HCT116 (cell line): ENCODE results near the gene PSMB5. TPM values are rescaled to one million over a fixed set of nuclear protein-coding genes. Genes with fewer than 3 reads are reported as not detected.

ENCODE experiments used
- ATAC-seq: fragments of 200-7000 bp; cut with Tn5 transposase; 2 replicates; pipeline ENCODE4 v1.9.1; 2020; ENCODE audit warnings: mild to moderate bottlenecking, moderate library complexity
- BruUV-seq: library from RNA; stranded (reverse); fragments of 400-500 nt; replicated peaks from 2 replicates; lab custom pipeline; 2021; lab: Mats Ljungman, UMichigan
- CTCF ChIA-PET: fragments of 300-600 bp; sonication (Branson Sonifier 250); formaldehyde crosslinking; loops from one replicate; lab custom pipeline; 2021; ENCODE audit warnings: antibody characterized with exemption; lab: Charles Lee
- POLR2A ChIA-PET: fragments of 300-600, 350-600 bp; sonication (Branson Sonifier 250); formaldehyde crosslinking; loops from one replicate; lab custom pipeline; 2021; ENCODE audit warnings: antibody characterized with exemption; lab: Charles Lee
- RAD21 ChIA-PET, 2 experiments: fragments of 300-600 bp; sonication (Branson Sonifier 250); formaldehyde crosslinking; loops; one replicate each; lab custom pipeline; 2023; ENCODE audit warnings: low total read pairs in 2 of 2; ENCODE audit not compliant: uncharacterized antibody in 2 of 2, unreplicated experiment in 2 of 2, low non-redundant PET in 1 of 2; lab: Charles Lee
- DNase-seq: peaks from one replicate; pipeline ENCODE4 v3.0.0-alpha.2; 2010; ENCODE audit warnings: low read depth, low spot score
- H2AFZ ChIP-seq: fragments of 200-600 bp; shearing (Covaris generic), sonication (generic); 2 replicates; pipeline ENCODE4 v1.6.1; 2017; ENCODE audit warnings: low read depth, mixed run types, mixed read lengths, antibody characterized with exemption, low read length; ENCODE audit not compliant: poor library complexity, severe bottlenecking
- H3K27ac ChIP-seq: 2 replicates; pipeline ENCODE4 v1.5.1; 2012; ENCODE audit warnings: low read depth, low read length
- H3K27me3 ChIP-seq: fragments of 200-600 bp; sonication (generic); 2 replicates; pipeline ENCODE4 v1.6.1; 2016; ENCODE audit warnings: mixed run types, low read length, mixed read lengths; ENCODE audit not compliant: insufficient read depth
- H3K36me3 ChIP-seq, 2 experiments: fragments of 200-500 bp in 1 of 2; fragments of 200-600 bp in 1 of 2; sonication (Bioruptor generic) in 1 of 2; sonication (generic) in 1 of 2; 2 replicates each; pipeline versions ENCODE4 v1.5.1 to v1.6.1; 2014 to 2016; ENCODE audit warnings: low read length in 2 of 2, inconsistent platforms in 1 of 2, mixed read lengths in 1 of 2, mixed run types in 1 of 2; ENCODE audit not compliant: insufficient read depth in 2 of 2, control insufficient read depth in 1 of 2
- H3K4me1 ChIP-seq, 2 experiments: fragments of 200-600 bp in 1 of 2; sonication (generic) in 1 of 2; 2 replicates each; pipeline versions ENCODE4 v1.5.1 to v1.6.1; 2012 to 2017; ENCODE audit warnings: low read length in 2 of 2, inconsistent platforms in 1 of 2, mild to moderate bottlenecking in 1 of 2, mixed read lengths in 1 of 2, mixed run types in 1 of 2, moderate library complexity in 1 of 2; ENCODE audit not compliant: insufficient read depth in 2 of 2, control insufficient read depth in 1 of 2
- H3K4me2 ChIP-seq: fragments of 200-600 bp; sonication (generic); 2 replicates; pipeline ENCODE4 v1.6.1; 2017; ENCODE audit warnings: mixed run types, low read length, mixed read lengths
- H3K4me3 ChIP-seq, 2 experiments: fragments of 200-600 bp in 1 of 2; sonication (generic) in 1 of 2; replicated peaks in 1 of 2; 2 replicates each; pipeline ENCODE4 v1.5.1; 2011 to 2016; ENCODE audit warnings: low read length in 2 of 2, control low read depth in 1 of 2, low read depth in 1 of 2, mild to moderate bottlenecking in 1 of 2, mixed read lengths in 1 of 2, mixed run types in 1 of 2
- H3K79me2 ChIP-seq: fragments of 200-600 bp; sonication (generic); 2 replicates; pipeline ENCODE4 v1.6.1; 2017; ENCODE audit warnings: mild to moderate bottlenecking, mixed run types, low read length, moderate library complexity, mixed read lengths; ENCODE audit not compliant: insufficient read depth
- H3K9ac ChIP-seq: fragments of 200-600 bp; sonication (generic); 2 replicates; pipeline ENCODE4 v1.6.1; 2016; ENCODE audit warnings: low read length, mixed read lengths
- H3K9me2 ChIP-seq: fragments of 200-600 bp; sonication (generic), shearing (Covaris generic); 2 replicates; pipeline ENCODE4 v1.6.1; 2017; ENCODE audit warnings: mixed run types, mild to moderate bottlenecking, moderate library complexity; ENCODE audit not compliant: insufficient read depth
- H3K9me3 ChIP-seq, 2 experiments: fragments of 200-500 bp in 1 of 2; fragments of 200-600 bp in 1 of 2; sonication (Bioruptor generic) in 1 of 2; sonication (generic) in 1 of 2; 2 replicates each; pipeline ENCODE4 v1.6.1; 2014 to 2017; ENCODE audit warnings: low read length in 2 of 2, mixed read lengths in 2 of 2, inconsistent platforms in 1 of 2, low read depth in 1 of 2, mild to moderate bottlenecking in 1 of 2, mixed run types in 1 of 2, moderate library complexity in 1 of 2; ENCODE audit not compliant: control insufficient read depth in 1 of 2, insufficient read depth in 1 of 2
- H4K20me1 ChIP-seq: fragments of 200-600 bp; sonication (generic), shearing (Covaris generic); 2 replicates; pipeline ENCODE4 v1.6.1; 2017; ENCODE audit warnings: mixed run types, mild to moderate bottlenecking, moderate library complexity; ENCODE audit not compliant: insufficient read depth
- ATF3 ChIP-seq: IDR thresholded peaks from 2 replicates; pipeline ENCODE4 v1.6.1; 2012
- CEBPB ChIP-seq: IDR thresholded peaks from 2 replicates; pipeline ENCODE4 v1.6.1; 2012; ENCODE audit warnings: low read depth
- CTCF ChIP-seq, 3 experiments: fragments of 200-600 bp in 1 of 3; sonication (generic) in 1 of 3; IDR thresholded peaks in 2 of 3; conservative IDR thresholded peaks in 1 of 3; 2 replicates each; pipeline ENCODE4 v1.5.1; 2012 to 2017; ENCODE audit warnings: low read depth in 2 of 3, low read length in 2 of 3, antibody characterized with exemption in 1 of 3, borderline replicate concordance in 1 of 3, control low read depth in 1 of 3, mild to moderate bottlenecking in 1 of 3, mixed read lengths in 1 of 3, mixed run types in 1 of 3, moderate library complexity in 1 of 3; ENCODE audit not compliant: insufficient read depth in 1 of 3
- EGR1 ChIP-seq: IDR thresholded peaks from 2 replicates; pipeline ENCODE4 v1.6.1; 2012; ENCODE audit warnings: low read depth
- EZH2phosphoT487 ChIP-seq: fragments of 200-600 bp; IDR thresholded peaks from 2 replicates; pipeline ENCODE4 v1.6.1; 2018; ENCODE audit warnings: antibody characterized with exemption, borderline replicate concordance
- FOSL1 ChIP-seq: IDR thresholded peaks from 2 replicates; pipeline ENCODE4 v1.6.1; 2012; ENCODE audit warnings: low read depth
- JUND ChIP-seq: IDR thresholded peaks from 2 replicates; pipeline ENCODE4 v1.6.1; 2012
- POLR2A ChIP-seq: IDR thresholded peaks from 2 replicates; pipeline ENCODE4 v1.7.0; 2011; ENCODE audit warnings: borderline replicate concordance; ENCODE audit not compliant: insufficient read depth, insufficient read length; ENCODE audit errors: extremely low read depth
- POLR2AphosphoS5 ChIP-seq: IDR thresholded peaks from 2 replicates; pipeline ENCODE4 v1.6.1; 2011; ENCODE audit warnings: mild to moderate bottlenecking, low read depth, low read length, moderate library complexity
- RAD21 ChIP-seq: IDR thresholded peaks from 2 replicates; pipeline ENCODE4 v1.6.1; 2012; ENCODE audit warnings: low read depth, mild to moderate bottlenecking
- REST ChIP-seq: IDR thresholded peaks from 2 replicates; pipeline ENCODE4 v1.6.1; 2012; ENCODE audit warnings: low read depth
- SRF ChIP-seq: IDR thresholded peaks from 2 replicates; pipeline ENCODE4 v1.6.1; 2012; ENCODE audit warnings: low read depth
- TCF7L2 ChIP-seq: IDR thresholded peaks from 2 replicates; pipeline ENCODE4 v1.7.0; 2011; ENCODE audit warnings: borderline replicate concordance, inconsistent platforms; ENCODE audit not compliant: insufficient read depth, insufficient read length; ENCODE audit errors: extremely low read depth
- YY1 ChIP-seq: IDR thresholded peaks from 2 replicates; pipeline ENCODE4 v1.6.1; 2011; ENCODE audit warnings: low read length, low read depth, moderate library complexity, mild to moderate bottlenecking; ENCODE audit not compliant: insufficient replicate concordance; ENCODE audit errors: extremely low read depth
- ZBTB33 ChIP-seq: IDR thresholded peaks from 2 replicates; pipeline ENCODE4 v1.6.1; 2011; ENCODE audit warnings: mild to moderate bottlenecking, low read length, moderate library complexity; ENCODE audit not compliant: insufficient replicate concordance; ENCODE audit errors: extremely low read depth
- ZFX ChIP-seq: fragments of 450-650 bp; IDR thresholded peaks from 2 replicates; pipeline ENCODE4 v1.6.1; 2017
- ZNF274 ChIP-seq: fragments of 200-500 bp; sonication (Bioruptor generic); IDR thresholded peaks from 2 replicates; pipeline ENCODE4 v1.6.1; 2014; ENCODE audit warnings: mild to moderate bottlenecking, low read depth, low read length, inconsistent platforms
- intact Hi-C: fragments of 100-400 bp; cut with micrococcal nuclease; formaldehyde crosslinking; loops from 2 replicates; pipeline ENCODE4 v1.10.0; 2022
- total RNA-seq: library from RNA; stranded (reverse); gene quantifications from one replicate; pipeline ENCODE4 v1.2.1, GENCODE V29; 2021; ENCODE audit not compliant: unreplicated experiment

The PSMB5 gene
- total RNA-seq, 1 experiment from 2014 or later = 212 TPM

- TF ChIP-seq CEBPB (no peak), TCF7L2 (no peak), POLR2AphosphoS5 (no peak), EGR1 (no peak), EZH2phosphoT487 (no peak), ATF3 (no peak), FOSL1 (no peak), YY1 (no peak), CTCF (IDR thresholded peaks at IDR 0.05 in 2 of 3, conservative IDR thresholded peaks at IDR 0.05 in 1 of 3; ENCODE audit: borderline replicate concordance in 1 of 3, insufficient read depth in 1 of 3, low read depth in 2 of 3, low read length in 2 of 3) (no peak), SRF (no peak), ZNF274 (no peak), RAD21 (no peak), ZBTB33 (no peak), ZFX (no peak), POLR2A (no peak), REST (no peak), JUND (no peak)
- H4K20me1 ChIP-seq = no peaks in the 10 kb centered on the region
- ATAC-seq = peak; percentile 40
- peaks cover 13 to 24% of the 10 kb centered on the region in 2 experiments for H3K36me3 ChIP-seq
- H2AFZ ChIP-seq = no peak overlapping the region
- no peak overlapping the region; the same call in 1 of the 2 replicates for H3K4me2 ChIP-seq
- POLR2A ChIA-PET = no interaction called here
- peaks cover 6 to 16% of the 10 kb centered on the region in 2 experiments; a peak in 3 of 4 replicates for H3K4me1 ChIP-seq
- no peak for DNase-seq
- H3K79me2 ChIP-seq = peaks cover 16% of the 10 kb centered on the region
- intact Hi-C loops = no loop called here
- H3K27ac ChIP-seq = no peak overlapping the region
- RAD21 ChIA-PET = no interaction called here
- BruUV-seq = no TSS peak
- no peaks in the 10 kb centered on the region for H3K27me3 ChIP-seq
- no peak overlapping the region for H3K9ac ChIP-seq
- CTCF ChIA-PET = no interaction called here
- H3K9me2 ChIP-seq = no peaks in the 10 kb centered on the region
- H3K9me3 ChIP-seq = no peaks in the 10 kb centered on the region
- no peak overlapping the region for H3K4me3 ChIP-seq
These were observed 9.4 kb downstream of the PSMB5 start for GRCh38 chr14:23025151-23025814.
